Stimulated activated CD8-positive, alpha-beta memory T cell treated with anti-CD3 and anti-CD28 coated beads, Interleukin-2, amount 100 ng/mL, for 1 hour (primary cell): ENCODE measurements around the gene ZNF479.
"Not testable (repeated sequence)": the region's sequence is repeated elsewhere in the genome, so short reads cannot be mapped to it uniquely, and the experiment has no call there.

Experiments
- DNase-seq, 2 donors: peaks; one replicate each; pipeline ENCODE4 v3.0.0-alpha.2; 2020; ENCODE audit warnings: low read depth in 2 of 2

Gene ZNF479

GRCh38 chr7:57132336-57132735 is at the start of gene ZNF479:
Gene ZNF479 (minus strand): TSS chr7:57132436. CDS start chr7:57132324, 112 bp downstream.
- DNase-seq: not testable (repeated sequence)

DNA sequence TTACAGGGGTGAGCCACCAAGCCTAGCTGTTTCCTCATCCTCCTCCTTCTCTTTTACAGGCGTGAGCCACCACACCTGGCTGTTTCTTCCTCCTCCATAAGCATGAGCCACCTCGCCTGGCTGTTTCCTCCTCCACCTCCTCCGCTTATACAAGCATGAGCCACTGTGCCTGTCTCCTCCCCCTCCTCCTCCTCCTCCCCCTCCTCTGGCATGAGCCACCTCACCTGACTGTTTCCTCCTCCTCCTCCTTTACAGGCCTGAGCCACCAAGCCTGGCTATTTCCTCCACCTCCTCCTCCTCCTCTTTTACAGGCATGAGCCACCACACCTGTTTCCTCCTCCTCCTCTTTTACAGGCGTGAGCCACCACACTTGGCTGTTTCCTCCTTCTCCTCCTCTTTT is 49.8 kb upstream of the ZNF479 start:
- DNase-seq: no peak

DNA sequence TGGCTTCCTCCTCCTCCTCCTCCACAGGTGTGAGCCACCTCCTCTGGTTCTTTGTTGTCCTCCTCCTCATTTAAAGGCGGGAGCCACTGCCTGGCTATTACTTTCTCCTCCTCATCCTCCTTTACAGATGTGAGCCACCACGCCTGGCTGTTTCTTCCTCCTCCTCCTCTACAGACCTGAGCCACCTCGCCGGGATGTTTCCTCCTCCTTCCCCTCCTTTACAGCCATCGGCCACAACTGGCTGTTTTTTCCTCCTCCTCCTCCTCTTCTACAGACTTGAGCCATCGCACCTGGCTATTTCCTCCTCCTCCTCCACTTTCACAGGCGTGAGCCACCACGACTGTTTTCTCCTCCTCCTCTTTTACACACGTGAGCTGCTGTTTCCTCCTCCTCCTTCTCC is 49.0 kb upstream of the ZNF479 start:
- no peak for DNase-seq

- no peak for DNase-seq
These were observed 47.7 kb upstream of the ZNF479 start for GRCh38 chr7:57179776-57180415.

- no peak for DNase-seq
These were observed 46.5 kb upstream of the ZNF479 start for GRCh38 chr7:57178768-57179139.

DNA sequence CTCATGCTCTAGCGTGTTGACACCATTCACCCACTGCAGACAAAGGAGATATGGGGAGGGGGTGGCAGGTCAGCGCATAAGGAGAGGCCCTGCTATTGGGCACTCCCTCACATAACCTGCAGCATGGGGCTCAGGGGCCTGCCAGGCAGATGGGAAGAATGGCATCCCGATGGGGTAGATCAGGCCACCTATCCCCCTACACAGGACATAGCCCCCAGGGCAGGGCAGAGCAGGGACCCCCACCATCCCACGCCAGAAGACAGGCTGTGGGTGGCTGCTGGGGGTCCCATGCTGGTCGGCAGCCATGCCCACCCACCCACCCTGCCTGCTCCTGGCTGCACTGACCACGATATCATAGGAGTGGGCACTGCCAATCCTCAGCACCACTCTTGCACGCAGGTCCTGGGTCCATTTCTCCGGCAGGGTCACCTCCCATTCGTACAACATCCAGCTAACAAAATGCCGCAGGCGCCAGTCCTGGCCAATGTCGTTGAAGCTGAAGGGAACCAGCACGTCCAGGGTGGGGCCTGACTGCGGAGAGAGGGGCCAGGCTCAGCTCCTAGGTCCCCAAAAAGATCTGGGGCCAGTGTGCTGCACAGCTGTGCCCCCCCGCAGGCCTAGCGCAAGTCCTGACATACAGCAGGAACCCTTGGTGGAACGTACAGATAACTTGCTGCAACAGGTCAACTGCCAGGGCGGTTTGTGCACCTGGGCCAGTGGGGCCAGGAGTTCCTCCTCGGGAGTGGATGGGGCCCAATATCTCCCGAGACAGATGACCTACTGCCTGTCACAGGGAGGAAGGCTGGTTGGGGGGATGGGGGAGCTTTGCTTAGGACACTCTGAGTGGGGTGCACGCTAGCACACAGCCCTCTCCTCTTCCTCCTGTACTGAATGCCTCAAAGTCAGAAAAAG is 45.9 kb upstream of the ZNF479 start:
- no peak for DNase-seq

DNA sequence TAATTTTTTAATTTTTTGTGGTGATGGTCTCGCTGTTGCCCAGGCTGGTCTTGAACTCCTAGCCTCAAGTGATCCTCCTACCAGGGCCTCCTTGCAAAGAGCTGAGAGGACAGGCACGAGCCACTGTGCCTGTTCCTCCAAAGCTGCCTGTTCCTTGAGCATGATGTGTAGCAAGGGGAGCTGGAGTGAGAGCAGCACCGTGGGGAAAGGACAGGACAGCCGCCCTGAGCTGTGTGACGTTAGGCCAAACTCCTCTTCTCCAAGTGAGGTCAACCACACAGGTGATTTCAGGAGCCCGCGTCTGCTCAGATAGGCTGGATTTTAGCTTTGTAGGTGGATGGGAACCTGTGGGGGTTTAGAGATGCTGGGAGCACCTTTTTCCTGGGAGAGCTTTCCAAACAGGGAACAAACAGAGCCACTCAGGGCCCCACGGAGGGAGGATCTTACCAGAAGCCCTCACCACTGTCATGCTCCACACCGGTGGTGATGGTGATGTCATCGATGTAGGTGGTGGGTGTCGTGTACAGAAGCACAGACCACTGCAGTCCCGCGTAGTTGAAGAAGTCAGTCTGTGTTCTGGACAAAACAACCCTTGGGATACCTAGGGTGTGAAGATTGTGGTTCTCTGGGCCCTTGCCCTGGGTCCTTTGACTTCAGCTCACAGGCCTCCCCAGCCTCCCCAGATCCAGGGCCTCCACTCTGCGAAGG is 44.8 kb upstream of the ZNF479 start:
- no peak for DNase-seq

DNA sequence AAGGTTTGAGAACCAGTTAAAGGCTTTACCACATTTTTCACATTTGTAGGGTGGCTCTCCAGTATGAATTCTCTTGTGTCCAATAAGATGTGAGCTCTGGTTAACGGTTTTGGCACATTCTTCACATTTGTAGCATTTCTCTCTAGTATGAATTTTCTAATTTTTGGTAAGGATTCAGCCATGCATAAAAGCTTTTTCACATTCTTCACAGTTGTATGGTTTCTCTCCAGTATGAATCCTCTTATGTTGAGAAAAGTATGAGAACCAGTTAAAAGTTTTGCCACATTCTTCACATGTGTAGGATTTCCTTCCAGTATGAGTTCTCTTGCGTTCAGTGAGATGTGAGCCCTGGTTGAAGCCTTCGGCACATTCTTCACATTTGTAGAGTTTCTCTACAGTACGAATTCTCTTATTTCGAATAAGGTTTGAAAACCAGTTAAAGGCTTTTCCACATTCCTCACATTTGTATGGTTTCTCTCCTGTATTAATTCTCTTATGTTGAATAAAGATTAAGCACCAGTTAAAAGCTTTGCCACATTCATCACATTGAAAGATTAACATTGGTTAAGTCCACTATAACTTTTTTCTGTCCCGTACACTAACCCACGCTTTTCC is 33.2 kb upstream of the ZNF479 start:
- no peak for DNase-seq

- DNase-seq: not testable (repeated sequence)
These were observed 12.0 kb downstream of the ZNF479 start for GRCh38 chr7:57120123-57120784.
